Measurements from ENCODE around the gene SLC24A1. TPM values are rescaled to one million over a fixed set of nuclear protein-coding genes. Genes with fewer than 3 reads are reported as not detected.

The SLC24A1 gene
- total and polyA plus RNA-seq, 2 of the 13 experiments (the other 11 are each of a cell fraction or from before 2014, with no cell fraction given) = 5.9 to 8.3 TPM

GRCh38 chr15:65690173-65690572 is 68.4 kb downstream of the SLC24A1 start (continued):
- TF ChIP-seq ZNF570 (CRISPR knock-in tag; IDR thresholded peaks at IDR 0.05; ENCODE audit: borderline replicate concordance) (no peak), MLXIP (CRISPR knock-in tag; IDR thresholded peaks at IDR 0.05; ENCODE audit: borderline replicate concordance) (no peak)

- TF ChIP-seq CEBPB (IDR thresholded peaks at IDR 0.05; ENCODE audit: borderline replicate concordance, low read depth, low read length) (peak; percentile 53; the same call in 1 of the 2 replicates), SAP130 (CRISPR knock-in tag; IDR thresholded peaks at IDR 0.05; ENCODE audit: low read depth) (no peak), ZNF737 (CRISPR knock-in tag; IDR thresholded peaks at IDR 0.05; ENCODE audit: borderline replicate concordance) (no peak), GLI4 (CRISPR knock-in tag; IDR thresholded peaks at IDR 0.05; ENCODE audit: borderline replicate concordance) (no peak)
- no peak for DNase-seq (ENCODE audit: low spot score)
- Histone ChIP-seq H3K4me1 (ENCODE audit: insufficient read depth, low read length) (no peaks in the 10 kb centered on the region), H3K9ac (ENCODE audit: insufficient read depth, low read depth, low read length) (no peak overlapping the region), H3K9me3 (ENCODE audit: low read length) (no peaks in the 10 kb centered on the region), H4K20me1 (ENCODE audit: insufficient read depth, low read length) (no peaks in the 10 kb centered on the region), H3K4me2 (ENCODE audit: low read depth, low read length) (no peak overlapping the region), H3K27me3 (ENCODE audit: control insufficient read depth in 1 of 2, insufficient read depth in 2 of 2, low read length in 2 of 2) (no peaks in the 10 kb centered on the region), H3K79me2 (ENCODE audit: insufficient read depth, low read length) (no peaks in the 10 kb centered on the region), H3K4me3 (replicated peaks in 1 of 3; ENCODE audit: insufficient read depth in 1 of 3, low read depth in 2 of 3, low read length in 3 of 3) (no peak overlapping the region), H3K27ac (ENCODE audit: extremely low read length, insufficient read depth, low read length) (no peak overlapping the region), H2AFZ (ENCODE audit: low read length) (no peak overlapping the region), H3K36me3 (replicated peaks in 1 of 2; ENCODE audit: control insufficient read depth in 1 of 2, insufficient read depth in 2 of 2, low read length in 2 of 2) (peaks cover 6 to 41% of the 10 kb centered on the region in 2 experiments; a peak in 2 of 5 replicates)
- BruUV-seq (replicated peaks) = TSS peak; percentile 30
- 98% methylated on average over 4 of the region's 4 CpGs for WGBS (ENCODE audit: low lambda C conversion rate)
- ChIA-PET POLR2A (no interaction called here), CTCF (ENCODE audit: low intra/inter-chr PET ratio, low total read pairs) (no interaction called here)
- intact Hi-C loops (cut with micrococcal nuclease; ENCODE audit: unreplicated experiment) (no loop called here), in situ Hi-C loops (cut with HindIII; ENCODE audit: extremely low pct_ligation_motif_present, low pct_unique_long_range_greater_than_20kb) (no loop called here)
- FAIRE-seq = no peak
- no peak for ATAC-seq
Measured at GRCh38 chr15:65690778-65691177, 69.0 kb downstream of the SLC24A1 start.
